Measurements from ENCODE around the gene ZC3H12D. TPM values are rescaled to one million over a fixed set of nuclear protein-coding genes. Genes with fewer than 3 reads are reported as not detected.

ZC3H12D gene
- total RNA-seq, 4 donors from 2014 or later = 0.23 to 4.7 (median 0.46) TPM

- Histone ChIP-seq H3K36me3 (no peaks in the 10 kb centered on the region), H3K9me3 (no peaks in the 10 kb centered on the region), H3K4me3 (no peak overlapping the region), H3K27me3 (no peaks in the 10 kb centered on the region), H3K27ac (no peak overlapping the region), H3K4me1 (peaks cover 9% of the 10 kb centered on the region)
- TF ChIP-seq POLR2A (IDR thresholded peaks at IDR 0.05) = no peak
- peak; percentile 88 to 95 for TF ChIP-seq CTCF (IDR thresholded peaks at IDR 0.05)
- DNase-seq (ENCODE audit: low spot score in 2 of 2) = peak; percentile 94 to 96
- WGBS = 30% methylated on average over 19 of the region's 19 CpGs
Measured at GRCh38 chr6:149431905-149432775, 52.7 kb downstream of the ZC3H12D start.

- Histone ChIP-seq H3K27me3 (no peaks in the 10 kb centered on the region), H3K36me3 (no peaks in the 10 kb centered on the region), H3K9me3 (no peaks in the 10 kb centered on the region), H3K27ac (no peak overlapping the region), H3K4me1 (peaks cover 9% of the 10 kb centered on the region), H3K4me3 (no peak overlapping the region)
- WGBS = 88% methylated on average over 26 of the region's 26 CpGs
- TF ChIP-seq EP300 (IDR thresholded peaks at IDR 0.05) (no peak), POLR2AphosphoS5 (IDR thresholded peaks at IDR 0.05) (no peak), CTCF (IDR thresholded peaks at IDR 0.05) (no peak)
- no peak for DNase-seq (ENCODE audit: low spot score in 2 of 2)
Measured at GRCh38 chr6:149429427-149430360, 55.1 kb downstream of the ZC3H12D start.

- no peaks in the 10 kb centered on the region for H3K9me3 ChIP-seq
- peaks cover 5% of the 10 kb centered on the region for H3K4me1 ChIP-seq
- no peaks in the 10 kb centered on the region for H3K27me3 ChIP-seq
- H3K4me3 ChIP-seq = no peak overlapping the region
- no peak overlapping the region for H3K27ac ChIP-seq
- TF ChIP-seq POLR2AphosphoS5 (IDR thresholded peaks at IDR 0.05) (no peak), POLR2A (IDR thresholded peaks at IDR 0.05) (no peak), EP300 (IDR thresholded peaks at IDR 0.05) (no peak), CTCF (IDR thresholded peaks at IDR 0.05) (no peak)
- no peak for DNase-seq (ENCODE audit: low spot score in 2 of 2)
- no peaks in the 10 kb centered on the region for H3K36me3 ChIP-seq
- WGBS = 95% methylated on average over 4 of the region's 4 CpGs
Measured at GRCh38 chr6:149428606-149429005, 56.2 kb downstream of the ZC3H12D start.

- Histone ChIP-seq H3K9me3 (no peaks in the 10 kb centered on the region), H3K4me1 (no peaks in the 10 kb centered on the region), H3K36me3 (no peaks in the 10 kb centered on the region), H3K27me3 (no peaks in the 10 kb centered on the region), H3K27ac (no peak overlapping the region), H3K4me3 (no peak overlapping the region)
- DNase-seq (ENCODE audit: low spot score in 2 of 2) = no peak
- 99% methylated on average over 5 of the region's 5 CpGs for WGBS
- no peak for TF ChIP-seq POLR2A (IDR thresholded peaks at IDR 0.05)
- TF ChIP-seq CTCF (IDR thresholded peaks at IDR 0.05) = no peak
- no peak for TF ChIP-seq POLR2AphosphoS5 (IDR thresholded peaks at IDR 0.05)
- TF ChIP-seq EP300 (IDR thresholded peaks at IDR 0.05) = no peak
Measured at GRCh38 chr6:149425754-149426153, 59.1 kb downstream of the ZC3H12D start.

- 92% methylated on average over 5 of the region's 8 CpGs for WGBS
- H3K4me3 ChIP-seq = no peak overlapping the region
- H3K36me3 ChIP-seq = no peaks in the 10 kb centered on the region
- no peak for DNase-seq (ENCODE audit: low spot score in 2 of 2)
- TF ChIP-seq CTCF (IDR thresholded peaks at IDR 0.05) = no peak
- no peak for TF ChIP-seq POLR2A (IDR thresholded peaks at IDR 0.05)
- no peak for TF ChIP-seq POLR2AphosphoS5 (IDR thresholded peaks at IDR 0.05)
- no peak for TF ChIP-seq EP300 (IDR thresholded peaks at IDR 0.05)
- no peaks in the 10 kb centered on the region for H3K4me1 ChIP-seq
- no peak overlapping the region for H3K27ac ChIP-seq
- no peaks in the 10 kb centered on the region for H3K9me3 ChIP-seq
- no peaks in the 10 kb centered on the region for H3K27me3 ChIP-seq
Measured at GRCh38 chr6:149425224-149425623, 59.6 kb downstream of the ZC3H12D start.
